ENCODE data around the gene GALNTL6.

- no peak for TF ChIP-seq CTCF (IDR thresholded peaks at IDR 0.05)
- no peak for TF ChIP-seq POLR2A (IDR thresholded peaks at IDR 0.05)
Observed at GRCh38 chr4:172514801-172515200, 701.6 kb downstream of the GALNTL6 start.

All from testis (tissue), 2 donors.